Transverse colon (tissue), 4 donors: ENCODE data around the gene CDH11. TPM values are rescaled to one million over a fixed set of nuclear protein-coding genes. Genes with fewer than 3 reads are reported as not detected.
A peak's percentile ranks its signal among the peaks of the same experiment; 100 is the strongest.

ENCODE experiments used
- DNase-seq: peaks from one replicate; pipeline ENCODE4 v3.0.0-alpha.2; 2019
- H3K27ac ChIP-seq, 4 donors: fragments of 200-600 bp; sonication (generic); 2 replicates each; pipeline ENCODE4 v1.5.1; 2016 to 2018; ENCODE audit warnings: inconsistent platforms in 4 of 4
- H3K27me3 ChIP-seq: fragments of 200-600 bp; sonication (generic); 2 replicates; pipeline ENCODE4 v1.5.1; 2017; ENCODE audit warnings: inconsistent platforms
- H3K36me3 ChIP-seq, 4 donors: fragments of 200-600 bp; sonication (generic); 2 replicates each; pipeline ENCODE4 v1.5.1; 2017 to 2019; ENCODE audit warnings: inconsistent platforms in 4 of 4
- H3K4me1 ChIP-seq, 4 donors: fragments of 200-600 bp; sonication (generic); 2 replicates each; pipeline ENCODE4 v1.5.1; 2017 to 2020; ENCODE audit warnings: inconsistent platforms in 4 of 4
- H3K4me3 ChIP-seq, 4 donors: fragments of 200-600 bp; sonication (generic); 1 replicate in 1 of 4; 2 replicates in 3 of 4; pipeline versions ENCODE4 v1.5.1 to v1.6.1; 2017 to 2019; ENCODE audit warnings: inconsistent platforms in 4 of 4
- H3K9me3 ChIP-seq, 2 donors: fragments of 200-600 bp; sonication (generic); 2 replicates each; pipeline ENCODE4 v1.5.1; 2017 to 2019; ENCODE audit warnings: inconsistent platforms in 2 of 2
- EP300 ChIP-seq: sonication (generic); formaldehyde crosslinking; IDR thresholded peaks from one replicate; pipeline ENCODE4 v1.6.1; 2017; ENCODE audit warnings: antibody characterized with exemption, low read depth
- POLR2A ChIP-seq: fragments of 450-650 bp; IDR thresholded peaks from one replicate; pipeline ENCODE4 v1.6.1; 2016; ENCODE audit warnings: antibody characterized with exemption, mild to moderate bottlenecking, moderate library complexity
- POLR2AphosphoS5 ChIP-seq, 3 donors: sonication (generic); formaldehyde crosslinking; IDR thresholded peaks; one replicate each; pipeline ENCODE4 v1.6.1; 2016; ENCODE audit warnings: antibody characterized with exemption in 3 of 3
- WGBS, 2 donors: methylation state at CpG; one replicate each; pipeline ENCODE4 v1.1.5; 2018; ENCODE audit warnings: low coverage in 1 of 2; 5-methylcytosine and 5-hydroxymethylcytosine counted together
- in situ Hi-C, 4 donors: fragments of 200-750 bp; cut with MboI; loops; one replicate each; pipeline versions ENCODE4 v1.15.0 to v1.15.1; 2017; ENCODE audit warnings: low sequenced_read_pairs in 3 of 4, low pct_ligation_motif_present in 1 of 4, low pct_unique_long_range_greater_than_20kb in 1 of 4
- intact Hi-C: fragments of 100-400 bp; cut with DNase I; formaldehyde crosslinking; loops from one replicate; pipeline ENCODE4 v1.15.1; 2023; ENCODE audit warnings: low total_unique reads
- total RNA-seq, 4 donors: library from RNA; depleted of rRNA; stranded (reverse); fragments of >200 nt; gene quantifications; one replicate each; pipeline ENCODE4 v1.1.0, GENCODE V29; 2016
- TF ChIP-seq, protein P1 (sequence below), 5 experiments: fragments of 200-600 bp in 3 of 5; fragments of 450-650 bp in 2 of 5; sonication (generic) in 3 of 5; IDR thresholded peaks; 1 replicate in 2 of 5; 2 replicates in 3 of 5; pipeline ENCODE4 v1.5.1; 2016 to 2017; ENCODE audit warnings: antibody characterized with exemption in 5 of 5, inconsistent platforms in 3 of 5, mild to moderate bottlenecking in 2 of 5, moderate library complexity in 1 of 5

Gene CDH11
- total RNA-seq, 4 donors from 2014 or later: 8.2 to 141 (median 9.2) TPM

DNA sequence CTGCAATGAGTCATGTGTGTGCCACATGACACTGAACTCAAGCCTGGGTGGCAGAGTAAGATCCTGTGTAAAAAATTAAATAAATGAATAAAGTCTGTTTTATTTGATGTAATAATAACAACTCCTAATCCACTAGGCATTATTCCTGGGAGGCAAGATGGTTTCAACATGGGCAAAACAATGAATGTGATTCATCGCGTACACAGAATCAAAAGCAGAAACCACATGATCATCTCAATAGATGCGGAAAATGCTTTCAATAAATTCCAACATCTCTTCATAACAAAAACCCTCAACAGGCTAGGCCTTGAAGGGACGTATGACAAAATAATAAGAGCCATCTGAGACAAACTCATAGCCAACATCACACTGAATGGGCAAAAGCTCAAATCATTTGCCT is 195.4 kb downstream of the CDH11 start:
- in situ Hi-C loops: no loop called here
- no peak for DNase-seq
- WGBS, 2 donors: 94% methylated on average over 2 to 4 of the region's 4 CpGs
- no peaks in the 10 kb centered on the region for H3K36me3 ChIP-seq
- no peaks in the 10 kb centered on the region for H3K27me3 ChIP-seq
- no peaks in the 10 kb centered on the region for H3K4me1 ChIP-seq
- intact Hi-C loops: no loop called here
- no peak overlapping the region for H3K27ac ChIP-seq
- TF ChIP-seq EP300 (no peak), POLR2AphosphoS5 (IDR thresholded peaks at IDR 0.05) (no peak), POLR2A (no peak)
- TF ChIP-seq, protein P1, sequence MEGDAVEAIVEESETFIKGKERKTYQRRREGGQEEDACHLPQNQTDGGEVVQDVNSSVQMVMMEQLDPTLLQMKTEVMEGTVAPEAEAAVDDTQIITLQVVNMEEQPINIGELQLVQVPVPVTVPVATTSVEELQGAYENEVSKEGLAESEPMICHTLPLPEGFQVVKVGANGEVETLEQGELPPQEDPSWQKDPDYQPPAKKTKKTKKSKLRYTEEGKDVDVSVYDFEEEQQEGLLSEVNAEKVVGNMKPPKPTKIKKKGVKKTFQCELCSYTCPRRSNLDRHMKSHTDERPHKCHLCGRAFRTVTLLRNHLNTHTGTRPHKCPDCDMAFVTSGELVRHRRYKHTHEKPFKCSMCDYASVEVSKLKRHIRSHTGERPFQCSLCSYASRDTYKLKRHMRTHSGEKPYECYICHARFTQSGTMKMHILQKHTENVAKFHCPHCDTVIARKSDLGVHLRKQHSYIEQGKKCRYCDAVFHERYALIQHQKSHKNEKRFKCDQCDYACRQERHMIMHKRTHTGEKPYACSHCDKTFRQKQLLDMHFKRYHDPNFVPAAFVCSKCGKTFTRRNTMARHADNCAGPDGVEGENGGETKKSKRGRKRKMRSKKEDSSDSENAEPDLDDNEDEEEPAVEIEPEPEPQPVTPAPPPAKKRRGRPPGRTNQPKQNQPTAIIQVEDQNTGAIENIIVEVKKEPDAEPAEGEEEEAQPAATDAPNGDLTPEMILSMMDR (IDR thresholded peaks at IDR 0.05): no peak
- peaks cover 0 to 10% of the 10 kb centered on the region in 2 donors for H3K9me3 ChIP-seq
- H3K4me3 ChIP-seq: no peak overlapping the region

DNA sequence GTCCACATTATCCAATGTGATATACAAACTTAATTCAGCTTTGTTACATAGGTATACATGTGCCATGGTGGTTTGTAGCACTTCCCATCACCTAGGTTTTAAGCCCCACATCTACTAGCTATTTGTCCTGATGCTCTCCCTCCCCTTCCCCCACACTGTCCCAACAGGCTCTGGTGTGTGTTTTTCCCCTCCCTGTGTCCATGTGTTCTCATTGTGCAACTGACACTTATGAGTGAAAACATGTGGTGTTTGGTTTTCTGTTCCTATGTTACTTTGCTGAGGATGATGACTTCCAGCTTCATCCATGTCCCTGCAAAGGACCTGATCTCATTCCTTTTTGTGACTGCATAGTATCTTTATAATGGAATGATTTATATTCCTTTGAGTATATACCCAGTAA is 196.7 kb downstream of the CDH11 start:
- in situ Hi-C loops: no loop called here
- no peaks in the 10 kb centered on the region for H3K4me1 ChIP-seq
- DNase-seq: no peak
- no peaks in the 10 kb centered on the region for H3K27me3 ChIP-seq
- TF ChIP-seq POLR2A (no peak), EP300 (no peak), POLR2AphosphoS5 (IDR thresholded peaks at IDR 0.05) (peak; percentile 9 to 60 (median 46))
- TF ChIP-seq, protein P1 (IDR thresholded peaks at IDR 0.05): no peak
- H3K4me3 ChIP-seq: no peak overlapping the region
- no peak overlapping the region for H3K27ac ChIP-seq
- H3K9me3 ChIP-seq: peaks cover 0 to 10% of the 10 kb centered on the region in 2 donors
- no peaks in the 10 kb centered on the region for H3K36me3 ChIP-seq
- intact Hi-C loops: no loop called here

DNA sequence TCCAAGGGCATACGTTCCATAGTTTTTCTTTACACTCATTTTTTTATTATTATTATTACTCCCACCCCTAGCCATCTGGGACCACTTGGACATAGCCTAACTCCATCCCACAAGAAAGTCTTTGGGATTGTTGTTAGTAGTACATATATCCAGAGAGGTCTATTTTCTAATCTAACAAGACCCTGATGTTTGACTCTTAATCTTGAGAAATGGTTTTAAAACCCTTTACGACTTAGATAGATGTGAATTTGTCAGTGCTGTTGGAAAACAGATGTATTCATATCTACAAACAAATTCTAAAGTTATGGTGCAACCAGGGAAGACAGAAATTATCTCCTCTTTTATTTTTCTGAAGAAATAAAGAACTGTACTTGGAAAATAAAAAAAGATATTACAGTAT is 197.8 kb downstream of the CDH11 start:
- Histone ChIP-seq H3K4me3 (no peak overlapping the region), H3K27ac (no peak overlapping the region), H3K4me1 (no peaks in the 10 kb centered on the region), H3K27me3 (no peaks in the 10 kb centered on the region), H3K36me3 (no peaks in the 10 kb centered on the region), H3K9me3 (peaks cover 0 to 10% of the 10 kb centered on the region in 2 donors)
- no peak for DNase-seq
- intact Hi-C loops: no loop called here
- TF ChIP-seq POLR2AphosphoS5 (IDR thresholded peaks at IDR 0.05) (no peak), EP300 (no peak), POLR2A (no peak)
- TF ChIP-seq, protein P1 (IDR thresholded peaks at IDR 0.05): no peak
- in situ Hi-C loops: no loop called here
- 56 to 84% methylated on average over 2 of the region's 2 CpGs for WGBS, 2 donors

DNA sequence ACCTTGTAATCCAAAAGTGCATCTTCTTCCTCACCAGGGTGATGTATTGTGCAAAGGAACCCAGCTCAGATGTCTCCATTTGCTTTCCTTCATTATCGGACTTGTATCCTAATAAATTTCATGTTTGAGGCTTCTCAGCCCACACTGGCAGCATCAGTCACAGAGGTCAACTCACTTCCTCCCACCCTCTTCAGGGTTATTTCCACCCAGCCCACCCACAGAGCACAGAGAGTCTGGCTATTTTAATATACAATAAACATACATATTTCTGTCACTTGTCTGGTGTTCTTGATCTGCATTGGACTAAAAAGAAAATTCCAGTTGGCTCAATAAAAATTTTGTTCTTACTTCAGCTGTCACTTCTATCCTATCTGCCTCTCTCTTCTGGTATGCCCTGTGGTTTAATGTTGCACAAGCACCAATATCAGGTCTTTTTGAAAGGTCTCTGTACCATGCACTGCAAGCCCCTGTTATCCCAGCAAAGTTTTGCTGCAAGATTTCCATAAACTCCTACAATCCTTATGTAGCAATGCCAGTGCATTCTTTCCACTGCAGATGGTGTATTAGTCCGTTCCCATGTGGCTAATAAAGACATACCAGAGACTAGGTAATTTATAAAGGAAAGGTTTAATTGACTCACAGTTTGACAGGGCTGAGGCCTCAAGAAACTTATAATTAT is 201.8 kb downstream of the CDH11 start:
- Histone ChIP-seq H3K36me3 (no peaks in the 10 kb centered on the region), H3K4me1 (no peaks in the 10 kb centered on the region), H3K4me3 (no peak overlapping the region), H3K27ac (no peak overlapping the region), H3K27me3 (no peaks in the 10 kb centered on the region), H3K9me3 (no peaks in the 10 kb centered on the region)
- WGBS, 2 donors: 58 to 71% methylated on average over 2 of the region's 2 CpGs
- TF ChIP-seq POLR2A: no peak
- TF ChIP-seq, protein P1 (IDR thresholded peaks at IDR 0.05): no peak
- no peak for TF ChIP-seq POLR2AphosphoS5 (IDR thresholded peaks at IDR 0.05)
- TF ChIP-seq EP300: no peak
- no peak for DNase-seq
- intact Hi-C loops: no loop called here
- in situ Hi-C loops: no loop called here
